Measurements from ENCODE around the gene LLGL2. TPM values are rescaled to one million over a fixed set of nuclear protein-coding genes. Genes with fewer than 3 reads are reported as not detected.
A peak's percentile ranks its signal among the peaks of the same experiment; 100 is the strongest.
"Not testable (repeated sequence)": the region's sequence is repeated elsewhere in the genome, so short reads cannot be mapped to it uniquely, and the experiment has no call there.

The LLGL2 gene
- total and polyA plus RNA-seq, 2 donors (not counting 1 experiment from before 2014, with no cell fraction given): 40.6 to 52.0 TPM

DNA sequence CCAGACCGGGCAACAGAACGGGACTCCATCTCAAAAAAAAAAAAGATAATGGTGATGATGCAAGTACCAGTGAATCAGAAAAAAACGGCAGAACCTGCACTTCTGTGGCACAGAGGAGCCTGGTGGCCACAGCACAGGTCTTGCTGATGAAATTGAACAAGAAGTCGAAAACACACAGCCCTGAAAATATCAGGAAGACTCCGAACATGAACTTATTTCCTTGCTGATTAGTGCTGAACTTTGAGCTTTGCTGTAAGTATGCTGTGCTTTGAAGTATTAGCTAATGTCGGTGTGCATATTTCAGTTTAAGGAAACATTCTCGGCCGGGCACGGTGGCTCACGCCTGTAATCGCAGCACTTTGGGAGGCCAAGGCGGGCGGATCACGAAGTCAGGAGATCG lies 51.2 kb downstream of the LLGL2 start:
- Histone ChIP-seq H4K20me1 (ENCODE audit: control insufficient read depth, insufficient read depth, low read length, poor library complexity, severe bottlenecking) (no peaks in the 10 kb centered on the region), H3K4me1 (ENCODE audit: control insufficient read depth in 2 of 2, insufficient read depth in 2 of 2, low read length in 2 of 2) (peaks cover 2 to 8% of the 10 kb centered on the region in 2 donors), H2AFZ (ENCODE audit: insufficient read depth, low read depth, low read length, poor library complexity, severe bottlenecking) (no peak overlapping the region), H3K9me3 (ENCODE audit: control extremely low read depth in 1 of 3, control insufficient read depth in 2 of 3, insufficient read depth in 1 of 3, low read length in 2 of 3) (peaks cover 0 to 7% (median 0%) of the 10 kb centered on the region in 3 donors), H3K27me3 (replicated peaks in 1 of 4; ENCODE audit: control extremely low read depth in 1 of 4, control insufficient read depth in 3 of 4, insufficient read depth in 4 of 4, low read length in 3 of 4) (peaks cover 0 to 5% (median 2%) of the 10 kb centered on the region in 4 experiments), H3K4me2 (replicated peaks; ENCODE audit: low read depth, low read length, poor library complexity, severe bottlenecking) (no peak overlapping the region), H3K4me3 (ENCODE audit: control extremely low read depth in 1 of 5, extremely low read depth in 1 of 5, insufficient read depth in 1 of 5, low read depth in 2 of 5, low read length in 4 of 5) (no peak overlapping the region), H3K27ac (ENCODE audit: low read length in 2 of 2) (no peak overlapping the region), H3K36me3 (replicated peaks in 1 of 2; ENCODE audit: control extremely low read depth in 1 of 2, control insufficient read depth in 1 of 2, extremely low read depth in 1 of 2, insufficient read depth in 2 of 2, low read length in 1 of 2) (peaks cover 0 to 3% of the 10 kb centered on the region in 2 experiments), H3K79me2 (ENCODE audit: control insufficient read depth, insufficient read depth, low read length) (no peaks in the 10 kb centered on the region), H3K9ac (ENCODE audit: low read length) (no peak overlapping the region)
- H3K4me3 Mint-ChIP-seq: no peak overlapping the region
- H3K27ac Mint-ChIP-seq: no peak overlapping the region
- DNase-seq (no peak), ATAC-seq (ENCODE audit: low read depth) (no peak)
- no peak for TF ChIP-seq EZH2 (IDR thresholded peaks at IDR 0.05; ENCODE audit: borderline replicate concordance, insufficient read depth, low read depth, low read length, poor library complexity, severe bottlenecking)
- TF ChIP-seq, protein P1, sequence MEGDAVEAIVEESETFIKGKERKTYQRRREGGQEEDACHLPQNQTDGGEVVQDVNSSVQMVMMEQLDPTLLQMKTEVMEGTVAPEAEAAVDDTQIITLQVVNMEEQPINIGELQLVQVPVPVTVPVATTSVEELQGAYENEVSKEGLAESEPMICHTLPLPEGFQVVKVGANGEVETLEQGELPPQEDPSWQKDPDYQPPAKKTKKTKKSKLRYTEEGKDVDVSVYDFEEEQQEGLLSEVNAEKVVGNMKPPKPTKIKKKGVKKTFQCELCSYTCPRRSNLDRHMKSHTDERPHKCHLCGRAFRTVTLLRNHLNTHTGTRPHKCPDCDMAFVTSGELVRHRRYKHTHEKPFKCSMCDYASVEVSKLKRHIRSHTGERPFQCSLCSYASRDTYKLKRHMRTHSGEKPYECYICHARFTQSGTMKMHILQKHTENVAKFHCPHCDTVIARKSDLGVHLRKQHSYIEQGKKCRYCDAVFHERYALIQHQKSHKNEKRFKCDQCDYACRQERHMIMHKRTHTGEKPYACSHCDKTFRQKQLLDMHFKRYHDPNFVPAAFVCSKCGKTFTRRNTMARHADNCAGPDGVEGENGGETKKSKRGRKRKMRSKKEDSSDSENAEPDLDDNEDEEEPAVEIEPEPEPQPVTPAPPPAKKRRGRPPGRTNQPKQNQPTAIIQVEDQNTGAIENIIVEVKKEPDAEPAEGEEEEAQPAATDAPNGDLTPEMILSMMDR (IDR thresholded peaks at IDR 0.05): no peak
- intact Hi-C loops (cut with micrococcal nuclease): no loop called here
- H3K27me3 Mint-ChIP-seq: no peaks in the 10 kb centered on the region
- CTCF ChIA-PET: no interaction called here
- peaks cover 2% of the 10 kb centered on the region for H3K4me1 Mint-ChIP-seq
- H3K9me3 Mint-ChIP-seq (ENCODE audit: insufficient read depth): no peaks in the 10 kb centered on the region
- WGBS (ENCODE audit: insufficient coverage): 91% methylated on average over 3 of the region's 15 CpGs
- POLR2A ChIA-PET: no interaction called here

DNA sequence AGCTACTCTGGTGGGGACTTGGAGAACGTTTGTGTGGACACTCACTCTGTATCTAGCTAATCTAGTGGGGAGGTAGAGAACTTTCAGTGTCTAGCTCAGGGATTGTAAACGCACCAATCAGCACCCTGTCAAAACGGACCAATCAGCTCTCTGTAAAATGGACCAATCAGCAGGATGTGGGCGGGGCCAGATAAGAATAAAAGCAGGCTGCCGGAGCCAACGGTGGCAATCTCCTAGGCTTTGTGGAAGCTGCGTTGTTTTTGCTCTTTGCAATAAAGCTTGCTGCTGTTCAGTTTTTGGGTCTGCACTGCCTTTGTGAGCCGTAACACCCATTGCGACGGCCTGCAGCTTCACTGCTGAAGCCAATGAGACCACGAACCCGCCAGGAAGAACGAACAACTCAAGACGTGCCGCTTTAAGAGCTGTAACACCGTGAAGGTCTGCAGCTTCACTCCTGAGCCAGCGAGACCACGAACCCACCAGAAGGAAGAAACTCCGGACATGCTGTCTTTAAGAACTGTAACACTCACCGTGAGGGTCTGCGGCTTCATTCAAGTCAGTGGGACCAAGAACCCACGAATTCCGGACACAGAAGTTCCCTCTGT lies 55.7 kb downstream of the LLGL2 start:
- DNase-seq; H3K27me3 Mint-ChIP-seq; H3K36me3 ChIP-seq (replicated peaks in 1 of 2; ENCODE audit: control extremely low read depth in 1 of 2, control insufficient read depth in 1 of 2, extremely low read depth in 1 of 2, insufficient read depth in 2 of 2, low read length in 1 of 2); H3K79me2 ChIP-seq (ENCODE audit: control insufficient read depth, insufficient read depth, low read length); H3K27ac ChIP-seq (ENCODE audit: low read length in 2 of 2); H3K27ac Mint-ChIP-seq; ATAC-seq (ENCODE audit: low read depth); H3K27me3 ChIP-seq (replicated peaks in 1 of 4; ENCODE audit: control extremely low read depth in 1 of 4, control insufficient read depth in 3 of 4, insufficient read depth in 4 of 4, low read length in 3 of 4); H3K4me1 ChIP-seq (ENCODE audit: control insufficient read depth in 2 of 2, insufficient read depth in 2 of 2, low read length in 2 of 2); H3K4me1 Mint-ChIP-seq; H4K20me1 ChIP-seq (ENCODE audit: control insufficient read depth, insufficient read depth, low read length, poor library complexity, severe bottlenecking); H3K9me3 ChIP-seq (ENCODE audit: control extremely low read depth in 1 of 3, control insufficient read depth in 2 of 3, insufficient read depth in 1 of 3, low read length in 2 of 3); POLR2A ChIA-PET; intact Hi-C loops (cut with micrococcal nuclease); H3K9me3 Mint-ChIP-seq (ENCODE audit: insufficient read depth): not testable (repeated sequence)
- Histone ChIP-seq H3K4me2 (replicated peaks; ENCODE audit: low read depth, low read length, poor library complexity, severe bottlenecking) (peak overlapping the region; percentile 33), H3K4me3 (ENCODE audit: control extremely low read depth in 1 of 5, extremely low read depth in 1 of 5, insufficient read depth in 1 of 5, low read depth in 2 of 5, low read length in 4 of 5) (peak overlapping the region in 1 of 5 experiments; percentile 31), H2AFZ (ENCODE audit: insufficient read depth, low read depth, low read length, poor library complexity, severe bottlenecking) (peak overlapping the region; percentile 51), H3K9ac (ENCODE audit: low read length) (peak overlapping the region; percentile 35)
- 58% methylated on average over 20 of the region's 23 CpGs for WGBS (ENCODE audit: insufficient coverage)
- H3K4me3 Mint-ChIP-seq: peak overlapping the region; percentile 64
- CTCF ChIA-PET: interaction anchor here (0.7 to 1.8 kb wide), 3 partner anchors 10 to 168 kb away, joined by 3 read pairs; no protein-coding TSS in a partner anchor

DNA sequence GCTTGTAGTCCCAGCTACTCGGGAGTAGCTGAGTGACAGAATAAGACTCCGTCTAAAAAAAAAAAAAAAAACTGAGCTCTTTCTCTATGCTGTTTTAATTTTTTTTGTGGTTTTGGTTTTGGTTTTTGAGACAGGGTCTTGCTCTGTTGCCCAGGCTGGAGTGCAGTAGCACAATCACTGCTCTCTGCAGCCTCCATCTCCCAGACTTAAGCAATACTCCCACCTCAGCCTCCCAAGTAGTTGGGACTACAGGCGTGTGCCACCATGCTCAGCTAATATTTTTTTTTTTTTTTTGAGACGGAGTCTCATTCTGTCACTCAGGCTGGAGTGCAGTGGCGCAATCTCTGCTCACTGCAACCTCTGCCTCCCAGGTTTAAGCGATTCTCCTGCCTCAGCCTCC lies 57.7 kb downstream of the LLGL2 start:
- H3K4me1 Mint-ChIP-seq; intact Hi-C loops (cut with micrococcal nuclease); DNase-seq; H3K79me2 ChIP-seq (ENCODE audit: control insufficient read depth, insufficient read depth, low read length); H3K36me3 ChIP-seq (replicated peaks in 1 of 2; ENCODE audit: control extremely low read depth in 1 of 2, control insufficient read depth in 1 of 2, extremely low read depth in 1 of 2, insufficient read depth in 2 of 2, low read length in 1 of 2); H3K27ac Mint-ChIP-seq; H4K20me1 ChIP-seq (ENCODE audit: control insufficient read depth, insufficient read depth, low read length, poor library complexity, severe bottlenecking); H3K4me3 ChIP-seq (ENCODE audit: control extremely low read depth in 1 of 5, extremely low read depth in 1 of 5, insufficient read depth in 1 of 5, low read depth in 2 of 5, low read length in 4 of 5); H3K27me3 Mint-ChIP-seq; H3K27me3 ChIP-seq (replicated peaks in 1 of 4; ENCODE audit: control extremely low read depth in 1 of 4, control insufficient read depth in 3 of 4, insufficient read depth in 4 of 4, low read length in 3 of 4); H3K27ac ChIP-seq (ENCODE audit: low read length in 2 of 2); H3K9ac ChIP-seq (ENCODE audit: low read length); H3K9me3 Mint-ChIP-seq (ENCODE audit: insufficient read depth); H3K9me3 ChIP-seq (ENCODE audit: control extremely low read depth in 1 of 3, control insufficient read depth in 2 of 3, insufficient read depth in 1 of 3, low read length in 2 of 3); ATAC-seq (ENCODE audit: low read depth); H2AFZ ChIP-seq (ENCODE audit: insufficient read depth, low read depth, low read length, poor library complexity, severe bottlenecking); H3K4me2 ChIP-seq (replicated peaks; ENCODE audit: low read depth, low read length, poor library complexity, severe bottlenecking); H3K4me3 Mint-ChIP-seq: not testable (repeated sequence)
- ChIA-PET CTCF (interaction anchor here (0.6 to 1.7 kb wide), 5 partner anchors 12 to 179 kb away, joined by 3 to 6 read pairs (median 4); no protein-coding TSS in a partner anchor), POLR2A (interaction anchor here (0.6 to 0.7 kb wide), 2 partner anchors 10 to 156 kb away, joined by 6 to 7 read pairs; no protein-coding TSS in a partner anchor)
- 90% methylated on average over 1 of the region's 6 CpGs for WGBS (ENCODE audit: insufficient coverage)
- H3K4me1 ChIP-seq (ENCODE audit: control insufficient read depth in 2 of 2, insufficient read depth in 2 of 2, low read length in 2 of 2): peaks cover 4 to 12% of the 10 kb centered on the region in 2 donors
